ENCODE data around the gene CILP2. TPM values are rescaled to one million over a fixed set of nuclear protein-coding genes. Genes with fewer than 3 reads are reported as not detected.

The CILP2 gene
- total RNA-seq, 1 donor from 2014 or later, result 40.9 TPM

- no peak for DNase-seq
- Mint-ChIP-seq H3K4me1 (ENCODE audit: low read depth, unreplicated experiment) (peaks cover 24% of the 10 kb centered on the region), H3K36me3 (ENCODE audit: unreplicated experiment) (no peaks in the 10 kb centered on the region), H3K27ac (ENCODE audit: unreplicated experiment) (no peak overlapping the region), H3K4me3 (ENCODE audit: unreplicated experiment) (peak overlapping the region; percentile 67), H3K9me3 (ENCODE audit: unreplicated experiment) (peaks cover 11% of the 10 kb centered on the region), H3K27me3 (ENCODE audit: unreplicated experiment) (peaks cover 19% of the 10 kb centered on the region)
- no peak for TF ChIP-seq CTCF (IDR thresholded peaks at IDR 0.05; ENCODE audit: partially characterized antibody, unreplicated experiment)
Observed at GRCh38 chr19:19529783-19530422, 8.2 kb upstream of the CILP2 start.

GRCh38 chr19:19530423-19530804, 7.7 kb upstream of the CILP2 start:
- no peak for DNase-seq
- H3K27me3 Mint-ChIP-seq (ENCODE audit: unreplicated experiment), result peaks cover 19% of the 10 kb centered on the region
- peaks cover 11% of the 10 kb centered on the region for H3K9me3 Mint-ChIP-seq (ENCODE audit: unreplicated experiment)
- peaks cover 20% of the 10 kb centered on the region for H3K4me1 Mint-ChIP-seq (ENCODE audit: low read depth, unreplicated experiment)
- H3K4me3 Mint-ChIP-seq (ENCODE audit: unreplicated experiment), result no peak overlapping the region
- no peaks in the 10 kb centered on the region for H3K36me3 Mint-ChIP-seq (ENCODE audit: unreplicated experiment)
- peak overlapping the region; percentile 11 for H3K27ac Mint-ChIP-seq (ENCODE audit: unreplicated experiment)
- TF ChIP-seq CTCF (IDR thresholded peaks at IDR 0.05; ENCODE audit: partially characterized antibody, unreplicated experiment), result no peak

- H3K27me3 Mint-ChIP-seq (ENCODE audit: unreplicated experiment), result peaks cover 19% of the 10 kb centered on the region
- no peak for TF ChIP-seq CTCF (IDR thresholded peaks at IDR 0.05; ENCODE audit: partially characterized antibody, unreplicated experiment)
- H3K9me3 Mint-ChIP-seq (ENCODE audit: unreplicated experiment), result peaks cover 11% of the 10 kb centered on the region
- H3K4me3 Mint-ChIP-seq (ENCODE audit: unreplicated experiment), result peak overlapping the region; percentile 43
- H3K36me3 Mint-ChIP-seq (ENCODE audit: unreplicated experiment), result no peaks in the 10 kb centered on the region
- peak overlapping the region; percentile 49 for H3K27ac Mint-ChIP-seq (ENCODE audit: unreplicated experiment)
- DNase-seq, result no peak
- peaks cover 19% of the 10 kb centered on the region for H3K4me1 Mint-ChIP-seq (ENCODE audit: low read depth, unreplicated experiment)
Observed at GRCh38 chr19:19530889-19531288, 7.2 kb upstream of the CILP2 start.

DNA sequence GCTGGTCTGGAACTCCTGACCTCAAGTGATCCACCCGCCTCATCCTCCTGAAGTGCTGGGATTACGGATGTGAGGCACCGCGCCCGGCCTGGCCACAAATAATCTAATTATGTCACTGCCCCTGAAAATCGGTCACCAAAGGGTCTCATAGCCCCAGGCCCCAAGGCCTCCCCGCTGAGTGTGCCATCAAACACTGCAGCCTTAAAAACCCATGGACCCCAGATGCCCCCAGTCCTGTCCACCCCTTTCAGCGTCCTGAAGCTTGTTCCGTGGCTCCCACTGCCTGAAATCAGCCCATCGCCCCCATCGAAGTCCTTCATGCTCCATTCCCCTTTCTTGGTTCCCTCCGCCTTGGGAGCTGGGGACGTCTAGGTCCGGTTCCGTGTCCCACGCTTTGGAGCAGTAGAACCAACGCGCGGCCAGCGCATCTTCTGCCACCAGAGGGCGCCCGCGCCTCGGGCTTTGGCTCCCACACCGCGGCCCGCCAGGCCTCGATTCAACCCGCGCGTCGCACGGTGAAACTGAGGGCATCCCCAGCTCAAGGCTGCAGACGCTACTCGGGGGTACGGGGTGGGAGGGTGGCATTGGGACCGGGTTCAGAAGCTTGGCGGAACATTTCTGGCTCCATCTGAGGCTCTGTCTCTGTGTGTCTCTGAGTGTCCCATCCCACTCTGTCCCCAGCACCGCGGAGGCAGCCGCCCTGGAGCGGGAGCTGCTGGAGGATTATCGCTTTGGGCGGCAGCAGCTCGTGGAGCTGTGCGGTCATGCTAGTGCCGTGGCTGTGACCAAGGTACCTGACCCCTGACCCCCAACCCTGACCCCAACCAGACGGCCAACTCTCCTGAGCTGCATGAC, 5.9 kb upstream of the CILP2 start:
- Mint-ChIP-seq H3K4me1 (ENCODE audit: low read depth, unreplicated experiment) (peaks cover 17% of the 10 kb centered on the region), H3K27ac (ENCODE audit: unreplicated experiment) (peak overlapping the region; percentile 44), H3K36me3 (ENCODE audit: unreplicated experiment) (no peaks in the 10 kb centered on the region), H3K4me3 (ENCODE audit: unreplicated experiment) (no peak overlapping the region), H3K9me3 (ENCODE audit: unreplicated experiment) (peaks cover 11% of the 10 kb centered on the region), H3K27me3 (ENCODE audit: unreplicated experiment) (peaks cover 24% of the 10 kb centered on the region)
- peak; percentile 89 for DNase-seq
- peak; percentile 97 for TF ChIP-seq CTCF (IDR thresholded peaks at IDR 0.05; ENCODE audit: partially characterized antibody, unreplicated experiment)
